NCI-H2196 (cell line): ENCODE results near the gene ZNF503.
A peak's percentile ranks its signal among the peaks of the same experiment; 100 is the strongest.

Source experiments
- DNase-seq: peaks from one replicate; lab custom pipeline; 2025; ENCODE audit not compliant: unreplicated experiment; lab: John Stamatoyannopoulos, UW

ZNF503 gene, protein sequence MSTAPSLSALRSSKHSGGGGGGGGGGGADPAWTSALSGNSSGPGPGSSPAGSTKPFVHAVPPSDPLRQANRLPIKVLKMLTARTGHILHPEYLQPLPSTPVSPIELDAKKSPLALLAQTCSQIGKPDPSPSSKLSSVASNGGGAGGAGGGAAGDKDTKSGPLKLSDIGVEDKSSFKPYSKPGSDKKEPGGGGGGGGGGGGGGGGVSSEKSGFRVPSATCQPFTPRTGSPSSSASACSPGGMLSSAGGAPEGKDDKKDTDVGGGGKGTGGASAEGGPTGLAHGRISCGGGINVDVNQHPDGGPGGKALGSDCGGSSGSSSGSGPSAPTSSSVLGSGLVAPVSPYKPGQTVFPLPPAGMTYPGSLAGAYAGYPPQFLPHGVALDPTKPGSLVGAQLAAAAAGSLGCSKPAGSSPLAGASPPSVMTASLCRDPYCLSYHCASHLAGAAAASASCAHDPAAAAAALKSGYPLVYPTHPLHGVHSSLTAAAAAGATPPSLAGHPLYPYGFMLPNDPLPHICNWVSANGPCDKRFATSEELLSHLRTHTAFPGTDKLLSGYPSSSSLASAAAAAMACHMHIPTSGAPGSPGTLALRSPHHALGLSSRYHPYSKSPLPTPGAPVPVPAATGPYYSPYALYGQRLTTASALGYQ

GRCh38 chr10:75401569-75402485, at the start of gene ZNF503:
TSS of gene ZNF503 (minus strand) at chr10:75401764. CDS start at chr10:75401419, 345 bp downstream.
- DNase-seq, result peak; percentile 97

- DNase-seq, result no peak
Measured at GRCh38 chr10:75450644-75451640, 49.4 kb upstream of the ZNF503 start.

DNA sequence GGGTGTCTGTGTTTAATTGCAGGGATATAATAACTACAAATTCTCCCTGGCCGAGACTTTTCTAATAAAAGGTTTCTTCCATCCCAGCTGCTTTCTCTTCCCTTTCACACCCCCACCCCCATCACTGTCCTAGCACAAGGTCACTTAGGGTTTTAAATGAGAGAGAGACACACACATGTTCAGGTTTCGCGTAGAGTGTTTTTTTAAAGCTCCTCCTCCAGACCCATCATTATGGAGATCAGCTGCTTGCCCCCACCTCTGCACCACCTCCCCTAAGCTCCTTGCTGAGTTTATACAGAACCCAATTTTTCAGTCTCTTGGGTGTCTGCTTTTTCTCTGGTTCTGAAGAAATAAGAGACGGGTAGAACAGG, 48.5 kb upstream of the ZNF503 start:
- no peak for DNase-seq

- DNase-seq, result no peak
Measured at GRCh38 chr10:75449382-75450074, 48.0 kb upstream of the ZNF503 start.

- DNase-seq, result no peak
Measured at GRCh38 chr10:75448166-75448565, 46.6 kb upstream of the ZNF503 start.

- no peak for DNase-seq
Measured at GRCh38 chr10:75446508-75446907, 44.9 kb upstream of the ZNF503 start.

DNA sequence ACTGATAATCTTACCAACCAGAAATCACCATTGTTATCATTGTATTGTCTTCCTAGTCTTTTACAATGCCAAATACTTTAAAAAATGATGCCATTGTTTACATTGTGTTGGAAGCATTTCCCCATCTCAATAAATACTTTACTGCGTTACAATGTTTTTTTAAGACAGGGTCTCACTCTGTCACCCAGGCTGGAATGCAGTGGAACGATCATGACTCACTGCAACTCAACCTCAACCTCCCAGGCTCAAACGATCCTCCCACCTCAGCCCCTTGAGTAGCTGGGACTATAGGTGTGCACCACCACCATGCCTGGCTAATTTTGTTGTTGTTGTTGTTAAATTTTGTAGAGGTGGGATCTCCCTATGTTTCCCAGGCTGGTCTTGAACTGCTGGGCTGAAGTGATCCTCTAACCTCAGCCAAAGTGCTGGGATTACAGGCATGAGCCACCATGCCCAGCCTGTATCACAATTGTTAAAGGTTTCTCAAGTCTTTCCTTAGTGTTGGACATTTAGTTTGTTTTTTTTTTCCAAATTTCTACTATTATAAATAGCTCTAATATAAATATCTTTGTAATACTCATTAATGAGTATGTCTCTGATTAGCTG, 43.3 kb upstream of the ZNF503 start:
- DNase-seq, result no peak

GRCh38 chr10:75443362-75443761, 41.8 kb upstream of the ZNF503 start:
- DNase-seq, result no peak

DNA sequence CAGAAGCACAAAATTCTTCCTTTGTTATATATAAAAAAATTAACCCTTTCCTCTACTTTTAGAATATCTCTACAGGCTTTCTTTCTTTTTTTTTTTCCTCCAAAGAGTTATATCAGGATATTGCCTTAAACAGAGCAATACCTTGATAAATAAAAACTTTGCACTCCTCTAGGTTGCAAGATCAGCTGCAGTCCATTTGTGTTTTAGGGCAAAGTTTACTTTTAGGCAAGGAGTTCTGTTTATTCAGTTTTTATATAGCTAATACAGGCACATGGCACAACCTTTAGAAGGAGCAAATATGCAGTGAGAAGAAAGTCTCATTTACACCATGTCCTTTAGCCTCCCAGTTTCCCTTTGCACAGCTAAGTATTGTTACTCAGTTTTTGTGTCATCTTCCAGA, 40.1 kb upstream of the ZNF503 start:
- DNase-seq, result no peak

GRCh38 chr10:75441196-75441595, 39.6 kb upstream of the ZNF503 start:
- DNase-seq, result no peak

DNA sequence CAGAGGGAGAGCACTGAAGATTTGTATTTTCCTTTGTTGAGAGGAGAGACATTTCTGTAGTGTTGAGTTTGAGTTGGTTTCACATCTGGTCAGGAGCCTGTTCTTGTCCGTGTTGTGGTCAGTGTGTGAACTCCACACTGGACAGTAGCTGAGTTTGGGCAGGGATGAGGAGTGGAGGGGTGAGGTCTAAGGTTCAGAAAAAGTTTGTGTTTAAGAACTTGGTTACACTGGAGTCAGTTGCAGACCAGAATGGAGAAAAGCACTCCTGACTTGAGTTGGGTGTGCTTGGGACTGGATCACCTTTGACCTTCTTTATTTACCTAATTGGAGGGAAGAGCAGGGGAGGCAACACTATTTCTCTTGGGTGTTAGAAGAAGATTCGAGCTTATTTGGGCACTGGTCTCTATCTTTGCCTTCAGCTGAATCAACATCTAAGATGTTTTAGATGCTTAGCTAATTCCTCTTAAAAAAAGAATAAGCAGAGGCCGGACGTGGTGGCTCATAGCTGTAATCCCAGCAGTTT, 38.8 kb upstream of the ZNF503 start:
- DNase-seq, result no peak

- no peak for DNase-seq
Measured at GRCh38 chr10:75439811-75440210, 38.2 kb upstream of the ZNF503 start.

GRCh38 chr10:75438275-75438674, 36.7 kb upstream of the ZNF503 start:
- no peak for DNase-seq

- DNase-seq, result no peak
Measured at GRCh38 chr10:75437693-75438092, 36.1 kb upstream of the ZNF503 start.

- no peak for DNase-seq
Measured at GRCh38 chr10:75436896-75437295, 35.3 kb upstream of the ZNF503 start.

GRCh38 chr10:75435291-75435690, 33.7 kb upstream of the ZNF503 start:
- no peak for DNase-seq

GRCh38 chr10:75434291-75434690, 32.7 kb upstream of the ZNF503 start:
- DNase-seq, result no peak

GRCh38 chr10:75433216-75433615, 31.7 kb upstream of the ZNF503 start:
- no peak for DNase-seq

DNA sequence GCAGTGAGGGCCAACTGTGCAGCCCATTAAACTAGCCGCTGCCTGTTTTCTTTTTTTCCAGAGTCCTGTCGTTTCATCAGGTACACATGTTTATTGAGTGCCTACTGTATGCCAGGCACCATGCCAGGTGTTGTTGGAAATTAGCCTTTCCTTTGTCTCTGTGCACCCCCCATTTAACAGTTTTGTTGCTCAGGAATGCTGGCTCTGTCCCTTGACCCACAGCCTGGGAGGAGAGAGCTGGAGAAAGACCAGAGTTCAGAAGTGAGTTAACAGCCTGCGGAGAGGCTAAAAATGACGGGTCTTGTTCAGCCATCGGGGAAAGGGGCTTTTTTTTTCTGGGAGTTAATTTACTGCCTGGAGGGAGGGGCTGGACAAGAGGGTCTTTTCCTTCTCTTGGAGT, 31.2 kb upstream of the ZNF503 start:
- DNase-seq, result no peak
